Gastroesophageal sphincter (tissue), 3 donors: Measurements from ENCODE around the gene MTA2.

Experiments
- POLR2A ChIP-seq, 2 donors: fragments of 450-650 bp; IDR thresholded peaks; one replicate each; pipeline ENCODE4 v1.6.1; 2017; ENCODE audit warnings: antibody characterized with exemption in 2 of 2, mild to moderate bottlenecking in 2 of 2, moderate library complexity in 1 of 2
- TF ChIP-seq, protein P1 (sequence below), 4 experiments: fragments of 200-600 bp in 2 of 4; fragments of 450-650 bp in 2 of 4; sonication (generic) in 1 of 4; IDR thresholded peaks; one replicate each; pipeline ENCODE4 v1.5.1; 2017 to 2019; ENCODE audit warnings: antibody characterized with exemption in 4 of 4, mild to moderate bottlenecking in 2 of 4, moderate library complexity in 2 of 4

DNA sequence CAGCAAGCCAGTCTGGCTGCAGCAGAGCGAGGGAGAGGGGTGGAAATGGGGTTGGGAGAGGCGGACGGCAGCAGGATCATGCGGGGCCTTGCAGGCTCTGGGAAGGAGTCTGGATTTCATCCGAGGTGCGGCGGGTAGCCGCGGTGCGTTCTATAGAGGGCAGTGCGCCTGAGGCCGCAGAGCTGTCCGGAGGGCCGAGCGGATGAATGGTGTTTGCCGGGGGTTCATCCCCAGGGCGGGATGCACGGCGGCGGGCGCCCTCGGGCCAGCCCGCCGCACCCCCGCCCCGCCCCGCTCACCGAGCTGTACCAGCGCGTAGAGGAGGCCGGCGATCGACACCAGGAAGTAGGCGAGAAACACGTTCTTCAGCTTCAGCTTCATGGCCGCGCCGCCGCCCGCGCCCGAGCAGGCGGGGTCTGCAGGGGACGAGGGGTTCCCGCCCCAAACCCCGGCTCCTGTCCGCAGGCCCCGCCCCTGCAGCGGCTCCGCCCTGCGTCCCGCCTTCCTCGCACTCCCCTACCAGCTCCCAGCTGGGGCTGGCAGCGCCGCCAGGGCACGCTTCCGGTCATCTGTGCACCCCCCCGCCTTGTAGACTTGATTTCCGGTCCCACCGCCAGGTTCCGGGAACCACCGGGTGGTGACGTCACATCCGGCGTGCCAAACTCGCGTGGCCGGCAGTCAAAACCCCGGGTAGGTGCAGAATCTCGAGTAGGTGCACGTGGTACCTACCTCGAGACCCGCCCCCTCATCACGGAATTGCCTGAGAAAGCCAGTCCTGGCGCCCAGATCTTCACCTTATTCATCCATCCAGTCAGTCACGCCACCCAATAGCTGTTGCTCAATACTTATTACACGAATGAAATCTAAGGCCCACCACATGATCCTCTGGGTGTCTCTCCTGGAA is 20.2 kb upstream of the MTA2 start, which contains the start of gene B3GAT3:
- TF ChIP-seq POLR2A (IDR thresholded peaks at IDR 0.05), result peak; percentile 77 to 79
- TF ChIP-seq, protein P1, sequence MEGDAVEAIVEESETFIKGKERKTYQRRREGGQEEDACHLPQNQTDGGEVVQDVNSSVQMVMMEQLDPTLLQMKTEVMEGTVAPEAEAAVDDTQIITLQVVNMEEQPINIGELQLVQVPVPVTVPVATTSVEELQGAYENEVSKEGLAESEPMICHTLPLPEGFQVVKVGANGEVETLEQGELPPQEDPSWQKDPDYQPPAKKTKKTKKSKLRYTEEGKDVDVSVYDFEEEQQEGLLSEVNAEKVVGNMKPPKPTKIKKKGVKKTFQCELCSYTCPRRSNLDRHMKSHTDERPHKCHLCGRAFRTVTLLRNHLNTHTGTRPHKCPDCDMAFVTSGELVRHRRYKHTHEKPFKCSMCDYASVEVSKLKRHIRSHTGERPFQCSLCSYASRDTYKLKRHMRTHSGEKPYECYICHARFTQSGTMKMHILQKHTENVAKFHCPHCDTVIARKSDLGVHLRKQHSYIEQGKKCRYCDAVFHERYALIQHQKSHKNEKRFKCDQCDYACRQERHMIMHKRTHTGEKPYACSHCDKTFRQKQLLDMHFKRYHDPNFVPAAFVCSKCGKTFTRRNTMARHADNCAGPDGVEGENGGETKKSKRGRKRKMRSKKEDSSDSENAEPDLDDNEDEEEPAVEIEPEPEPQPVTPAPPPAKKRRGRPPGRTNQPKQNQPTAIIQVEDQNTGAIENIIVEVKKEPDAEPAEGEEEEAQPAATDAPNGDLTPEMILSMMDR (IDR thresholded peaks at IDR 0.05), result peak in 3 of 4 experiments; percentile 34 to 39 (median 37)
